Stimulated activated CD8-positive, alpha-beta memory T cell treated with anti-CD3 and anti-CD28 coated beads, Interleukin-15, amount 100 ng/mL, for 48 hours (primary cell): ENCODE measurements around the gene TPBGL.

Experiments
- DNase-seq, 2 donors: peaks; one replicate each; pipeline ENCODE4 v3.0.0-alpha.2; 2020; ENCODE audit warnings: low read depth in 2 of 2

Gene TPBGL

GRCh38 chr11:75245356-75246005, 4.9 kb downstream of the TPBGL start:
- DNase-seq: no peak

- no peak for DNase-seq
Observed at GRCh38 chr11:75246006-75246670, 5.6 kb downstream of the TPBGL start.

- no peak for DNase-seq
Observed at GRCh38 chr11:75246671-75247350, 6.2 kb downstream of the TPBGL start.

GRCh38 chr11:75248924-75249256, 8.3 kb downstream of the TPBGL start:
- no peak for DNase-seq

GRCh38 chr11:75249704-75250103, 9.1 kb downstream of the TPBGL start:
- no peak for DNase-seq

GRCh38 chr11:75254326-75254725, 13.8 kb downstream of the TPBGL start:
- no peak for DNase-seq

- DNase-seq: no peak
Observed at GRCh38 chr11:75260396-75261170, 20.0 kb downstream of the TPBGL start.

- no peak for DNase-seq
Observed at GRCh38 chr11:75261902-75262361, 21.4 kb downstream of the TPBGL start.

- no peak for DNase-seq
Observed at GRCh38 chr11:75262436-75262835, 21.9 kb downstream of the TPBGL start.

- no peak for DNase-seq
Observed at GRCh38 chr11:75262961-75263852, 22.6 kb downstream of the TPBGL start.

GRCh38 chr11:75263944-75264349, 23.4 kb downstream of the TPBGL start:
- no peak for DNase-seq

GRCh38 chr11:75264356-75264755, 23.8 kb downstream of the TPBGL start:
- no peak for DNase-seq

- no peak for DNase-seq
Observed at GRCh38 chr11:75264971-75265370, 24.4 kb downstream of the TPBGL start.

- DNase-seq: no peak
Observed at GRCh38 chr11:75265851-75266531, 25.4 kb downstream of the TPBGL start.

GRCh38 chr11:75267171-75267970, 26.8 kb downstream of the TPBGL start:
- DNase-seq: no peak

GRCh38 chr11:75268626-75269366, 28.2 kb downstream of the TPBGL start:
- DNase-seq: no peak

- DNase-seq: no peak
Observed at GRCh38 chr11:75269367-75269660, 28.7 kb downstream of the TPBGL start.

GRCh38 chr11:75269896-75270295, 29.3 kb downstream of the TPBGL start:
- no peak for DNase-seq

GRCh38 chr11:75270896-75271418, 30.4 kb downstream of the TPBGL start:
- no peak for DNase-seq
